OCI-LY1 (cell line): ENCODE results near the gene PRR11.

Source experiments
- CTCF ChIP-seq: fragments of 200-600 bp; sonication (generic), shearing (Covaris generic); IDR thresholded peaks from 2 replicates; pipeline ENCODE4 v1.5.1; 2017; ENCODE audit warnings: mild to moderate bottlenecking, antibody characterized with exemption, low read length, moderate library complexity, mixed read lengths
- EZH2 ChIP-seq: fragments of 200-600 bp; sonication (generic), shearing (Covaris generic); IDR thresholded peaks from 2 replicates; pipeline ENCODE4 v1.8.0; 2017; ENCODE audit warnings: borderline replicate concordance, mixed run types, mild to moderate bottlenecking, antibody characterized with exemption, low read length, moderate library complexity, mixed read lengths

GRCh38 chr17:59223813-59224212 is 68.3 kb downstream of the PRR11 start:
- TF ChIP-seq CTCF (no peak), EZH2 (no peak)
